Endothelial cell (in vitro differentiated cells): ENCODE measurements around the gene ZNF423. TPM values are rescaled to one million over a fixed set of nuclear protein-coding genes. Genes with fewer than 3 reads are reported as not detected.

Source experiments
- total RNA-seq: library from RNA; stranded (reverse); fragmentation: NEBNext Ultra II Directional; extraction: Animal tissue kit (Norgen Biotek cat#: 25700); gene quantifications from one replicate; pipeline ENCODE4 v1.2.1, GENCODE V29; 2021; ENCODE audit not compliant: unreplicated experiment

ZNF423 gene
- total RNA-seq, 1 donor from 2014 or later = 44.8 TPM

Other genes starting within 250 kb of the ZNF423 start
- gene CNEP1R1, start 169.1 kb upstream of the ZNF423 start, total RNA-seq = 32.7 TPM
- 10.3 TPM for gene HEATR3, start 209.9 kb upstream of the ZNF423 start, total RNA-seq